Measurements from ENCODE around the gene LRP5.
"Not testable (repeated sequence)": the region's sequence is repeated elsewhere in the genome, so short reads cannot be mapped to it uniquely, and the experiment has no call there.

The LRP5 gene

DNA sequence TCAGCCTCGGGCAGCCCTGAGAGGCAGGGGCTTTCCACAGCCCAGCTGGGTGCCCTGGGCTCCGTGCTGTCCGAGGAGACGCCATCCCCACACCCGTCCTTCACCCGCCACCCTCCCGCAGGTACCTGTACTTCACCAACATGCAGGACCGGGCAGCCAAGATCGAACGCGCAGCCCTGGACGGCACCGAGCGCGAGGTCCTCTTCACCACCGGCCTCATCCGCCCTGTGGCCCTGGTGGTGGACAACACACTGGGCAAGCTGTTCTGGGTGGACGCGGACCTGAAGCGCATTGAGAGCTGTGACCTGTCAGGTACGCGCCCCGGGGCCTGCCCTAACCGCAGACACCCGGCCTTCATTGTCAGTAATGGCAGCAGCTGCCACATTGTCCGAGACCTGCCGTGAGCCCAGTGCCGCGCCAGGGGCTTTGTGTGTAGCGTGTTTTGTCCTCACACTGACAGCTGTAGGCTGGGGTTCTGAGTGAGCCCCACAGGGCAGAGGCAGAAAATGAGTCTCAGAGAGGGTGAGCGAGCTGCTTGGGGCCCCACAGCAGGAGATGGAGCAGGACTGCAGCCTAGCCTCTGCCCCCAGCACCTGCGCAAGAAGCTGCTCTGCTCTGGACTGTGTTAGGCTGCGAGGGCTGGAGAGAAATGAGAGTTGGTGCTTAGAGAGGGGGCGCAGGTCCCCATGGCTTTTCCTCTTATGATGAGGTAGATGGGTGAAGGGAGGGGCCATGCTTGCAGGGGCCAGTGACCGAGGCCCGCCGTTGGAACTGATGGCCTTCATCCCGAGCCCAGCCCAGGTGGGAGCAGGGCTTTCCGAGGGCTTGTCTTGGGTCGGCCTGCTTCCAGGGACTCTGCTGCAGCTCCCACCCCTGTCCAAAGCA lies 112.8 kb downstream of the LRP5 start:
- DNase-seq, result no peak

DNA sequence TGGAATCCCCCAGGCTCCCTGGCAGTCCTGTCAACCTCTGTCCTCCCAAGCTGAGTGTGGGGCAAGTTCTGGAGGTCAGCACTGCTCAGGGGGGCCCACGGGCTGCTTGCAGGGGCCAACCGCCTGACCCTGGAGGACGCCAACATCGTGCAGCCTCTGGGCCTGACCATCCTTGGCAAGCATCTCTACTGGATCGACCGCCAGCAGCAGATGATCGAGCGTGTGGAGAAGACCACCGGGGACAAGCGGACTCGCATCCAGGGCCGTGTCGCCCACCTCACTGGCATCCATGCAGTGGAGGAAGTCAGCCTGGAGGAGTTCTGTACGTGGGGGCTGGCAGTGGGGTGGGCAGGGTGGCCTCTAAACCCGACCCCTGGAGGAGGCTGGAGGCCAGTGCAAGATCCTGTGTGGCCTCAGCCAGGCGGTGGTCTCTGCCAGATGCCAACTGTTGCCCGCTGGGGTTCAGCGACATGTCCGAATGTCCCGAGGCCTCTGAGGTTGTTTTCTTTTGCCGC lies 113.5 kb downstream of the LRP5 start:
- no peak for DNase-seq

DNA sequence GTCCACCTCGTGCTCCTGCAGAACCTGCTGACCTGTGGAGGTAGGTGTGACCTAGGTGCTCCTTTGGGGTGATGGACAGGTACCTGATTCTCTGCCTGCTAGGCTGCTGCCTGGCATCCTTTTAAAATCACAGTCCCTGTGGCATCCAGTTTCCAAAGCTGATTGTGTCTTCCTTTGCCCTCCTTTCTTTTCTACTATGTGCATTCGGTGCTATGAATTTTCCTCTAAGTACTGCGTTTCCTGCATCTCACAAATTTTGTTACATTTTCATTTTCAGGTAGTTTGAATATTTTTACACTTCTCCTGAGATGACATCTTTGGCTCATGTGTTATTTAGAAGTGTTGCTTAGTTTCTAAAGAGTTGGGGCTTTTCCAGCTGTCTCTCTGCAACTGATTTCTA lies 117.3 kb downstream of the LRP5 start:
- no peak for DNase-seq

DNA sequence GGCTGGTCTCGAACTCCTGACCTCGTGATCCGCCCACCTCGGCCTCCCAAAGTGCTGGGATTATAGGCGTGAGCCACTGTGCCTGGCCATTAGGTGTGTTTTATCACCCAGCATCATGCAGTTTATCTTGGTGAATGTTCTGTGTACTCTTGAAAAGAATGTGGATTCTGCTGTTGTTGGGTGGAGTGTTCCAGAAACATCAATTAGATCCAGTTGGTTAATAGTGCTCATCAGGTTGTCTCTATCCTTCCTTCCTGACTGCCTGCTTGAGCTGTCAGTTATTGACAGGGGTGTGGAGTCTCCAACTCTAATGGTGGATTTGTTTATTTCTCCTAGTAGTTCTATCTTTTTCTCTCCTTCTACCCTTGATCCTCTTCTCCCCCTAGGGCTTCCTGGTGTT lies 118.0 kb downstream of the LRP5 start:
- DNase-seq, result no peak

DNA sequence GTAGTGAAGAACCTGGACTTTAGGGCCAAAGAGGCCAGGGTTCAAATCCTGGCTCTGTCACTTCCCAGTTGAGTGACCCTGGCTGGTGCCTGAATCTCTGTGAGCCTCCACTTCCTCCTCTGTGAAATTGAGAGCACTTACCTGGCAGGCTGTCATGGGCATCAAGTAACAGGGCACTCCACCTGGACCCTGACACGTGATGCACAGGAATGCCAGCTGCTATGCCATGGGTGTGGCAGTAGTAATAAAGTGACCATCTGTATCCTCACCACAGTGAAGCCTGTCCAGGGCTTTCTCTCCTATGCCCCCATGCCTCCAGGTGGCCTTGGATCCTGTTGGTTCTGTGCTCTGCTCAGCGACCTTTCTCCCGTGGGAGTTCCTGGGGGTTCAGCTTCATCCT lies 118.4 kb downstream of the LRP5 start:
- DNase-seq, result no peak

DNA sequence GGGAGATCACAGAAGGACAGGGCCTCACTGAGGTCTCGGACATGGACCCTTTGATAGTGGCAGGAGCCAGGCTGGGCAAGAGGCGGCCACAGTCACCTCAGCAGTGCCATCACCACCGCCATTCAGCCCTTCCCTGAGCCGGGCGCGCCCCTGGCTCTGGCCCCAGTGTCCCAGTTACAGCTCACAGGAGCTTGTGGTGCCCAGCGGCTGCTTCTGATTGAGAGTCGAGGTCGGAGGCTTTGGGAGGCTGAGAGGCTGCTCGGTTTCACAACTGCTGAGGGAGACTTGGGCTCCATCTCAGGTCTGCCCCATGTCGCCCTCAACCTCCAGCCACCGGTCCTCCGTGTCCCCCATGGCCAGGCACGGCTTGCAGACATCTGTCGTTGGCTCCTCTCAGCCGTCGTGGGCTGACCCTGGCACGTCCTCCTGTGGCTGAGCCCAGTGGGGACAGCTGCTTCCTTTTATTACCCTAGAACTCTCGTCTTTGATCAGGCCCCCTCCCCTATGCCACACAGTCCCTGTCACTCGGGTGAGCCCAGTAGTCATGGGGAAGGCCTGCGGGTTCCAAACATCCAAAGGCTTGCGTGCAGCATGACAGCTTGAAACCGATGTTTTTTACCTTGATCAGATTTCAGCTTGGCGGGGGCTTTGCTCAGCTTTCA lies 119.7 kb downstream of the LRP5 start:
- DNase-seq, result no peak

DNA sequence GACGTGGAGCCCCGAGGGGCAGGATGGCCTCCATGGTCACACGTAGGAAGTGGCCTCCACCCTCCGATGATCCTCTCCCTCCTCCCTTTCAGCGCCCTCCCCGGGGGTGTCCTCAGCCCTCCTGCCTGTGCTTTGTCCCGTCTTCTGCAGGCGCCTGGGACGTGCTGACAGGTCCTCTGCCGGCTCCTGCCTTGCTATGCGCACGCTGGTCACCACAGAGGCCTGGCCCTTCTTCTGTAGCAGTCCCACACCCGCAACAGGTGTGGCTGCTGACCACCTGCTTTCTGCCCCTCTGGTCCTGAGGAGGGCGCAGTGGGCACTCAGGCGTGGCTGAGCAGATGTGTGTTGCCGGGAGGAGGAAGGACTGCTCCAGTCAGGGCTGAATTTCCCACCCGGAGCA lies 120.5 kb downstream of the LRP5 start:
- no peak for DNase-seq

DNA sequence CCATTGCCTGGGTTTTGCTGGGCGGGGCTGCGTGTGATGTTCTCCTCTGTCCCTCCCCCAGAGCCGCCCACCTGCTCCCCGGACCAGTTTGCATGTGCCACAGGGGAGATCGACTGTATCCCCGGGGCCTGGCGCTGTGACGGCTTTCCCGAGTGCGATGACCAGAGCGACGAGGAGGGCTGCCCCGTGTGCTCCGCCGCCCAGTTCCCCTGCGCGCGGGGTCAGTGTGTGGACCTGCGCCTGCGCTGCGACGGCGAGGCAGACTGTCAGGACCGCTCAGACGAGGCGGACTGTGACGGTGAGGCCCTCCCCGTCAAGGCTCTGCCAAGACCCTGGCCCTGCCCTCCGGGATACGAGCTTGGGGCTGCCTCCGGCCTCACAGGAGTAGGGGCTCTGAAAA lies 121.2 kb downstream of the LRP5 start:
- no peak for DNase-seq

DNA sequence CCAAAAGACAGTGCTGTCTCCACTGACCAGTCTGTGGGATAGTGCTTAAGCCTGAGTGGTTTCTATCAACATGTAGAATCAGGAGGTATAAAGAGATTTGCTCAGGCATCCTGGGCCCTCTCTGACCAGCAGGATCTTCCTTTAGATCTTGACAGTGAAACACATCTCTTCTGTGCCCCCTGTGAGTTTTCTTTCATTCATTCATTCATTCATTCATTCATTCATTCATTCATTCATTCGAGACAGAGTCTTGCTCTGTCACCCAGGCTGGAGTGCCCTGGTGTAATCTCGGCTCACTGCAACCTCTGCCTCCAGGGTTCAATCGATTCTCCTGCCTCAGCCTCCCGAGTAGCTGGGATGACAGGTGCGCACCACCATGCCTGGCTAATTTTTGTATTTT lies 121.8 kb downstream of the LRP5 start:
- not testable (repeated sequence) for DNase-seq

DNA sequence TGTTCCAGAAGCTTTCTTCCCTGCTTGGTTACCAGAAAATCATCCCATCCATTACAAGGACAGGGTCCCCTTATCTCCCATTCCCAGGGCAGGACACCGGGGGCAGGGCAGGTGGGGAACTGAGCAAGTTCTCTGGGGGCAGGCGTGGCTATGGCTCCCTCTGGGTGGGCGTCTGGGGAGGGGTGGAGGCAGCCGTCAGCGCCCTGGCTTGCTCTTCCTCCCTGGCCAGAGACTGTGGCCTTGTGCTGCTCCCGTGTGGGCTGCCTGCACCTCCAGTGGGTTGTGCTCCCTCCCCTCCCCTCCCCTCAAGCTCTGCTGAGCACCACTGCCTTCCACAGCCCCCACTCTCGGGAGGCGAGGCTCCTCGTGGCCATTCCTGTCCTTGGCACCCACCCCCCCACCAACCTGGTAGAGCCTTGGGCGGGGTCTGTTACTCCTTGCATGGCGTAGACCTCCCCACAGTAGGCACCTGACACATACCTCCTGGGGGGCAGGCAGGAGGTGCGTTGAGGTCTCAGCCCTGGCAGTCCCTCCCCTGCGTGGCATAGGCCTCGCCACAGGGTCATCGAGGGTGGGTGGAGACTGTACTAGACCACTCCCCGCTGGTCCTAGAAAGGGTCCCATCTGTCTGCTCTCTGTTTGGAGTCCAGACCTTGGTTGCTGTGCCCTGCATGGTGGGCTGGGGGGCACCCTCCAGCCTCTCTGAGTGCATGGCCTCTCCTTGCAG lies 123.9 kb downstream of the LRP5 start:
- DNase-seq, result no peak

DNA sequence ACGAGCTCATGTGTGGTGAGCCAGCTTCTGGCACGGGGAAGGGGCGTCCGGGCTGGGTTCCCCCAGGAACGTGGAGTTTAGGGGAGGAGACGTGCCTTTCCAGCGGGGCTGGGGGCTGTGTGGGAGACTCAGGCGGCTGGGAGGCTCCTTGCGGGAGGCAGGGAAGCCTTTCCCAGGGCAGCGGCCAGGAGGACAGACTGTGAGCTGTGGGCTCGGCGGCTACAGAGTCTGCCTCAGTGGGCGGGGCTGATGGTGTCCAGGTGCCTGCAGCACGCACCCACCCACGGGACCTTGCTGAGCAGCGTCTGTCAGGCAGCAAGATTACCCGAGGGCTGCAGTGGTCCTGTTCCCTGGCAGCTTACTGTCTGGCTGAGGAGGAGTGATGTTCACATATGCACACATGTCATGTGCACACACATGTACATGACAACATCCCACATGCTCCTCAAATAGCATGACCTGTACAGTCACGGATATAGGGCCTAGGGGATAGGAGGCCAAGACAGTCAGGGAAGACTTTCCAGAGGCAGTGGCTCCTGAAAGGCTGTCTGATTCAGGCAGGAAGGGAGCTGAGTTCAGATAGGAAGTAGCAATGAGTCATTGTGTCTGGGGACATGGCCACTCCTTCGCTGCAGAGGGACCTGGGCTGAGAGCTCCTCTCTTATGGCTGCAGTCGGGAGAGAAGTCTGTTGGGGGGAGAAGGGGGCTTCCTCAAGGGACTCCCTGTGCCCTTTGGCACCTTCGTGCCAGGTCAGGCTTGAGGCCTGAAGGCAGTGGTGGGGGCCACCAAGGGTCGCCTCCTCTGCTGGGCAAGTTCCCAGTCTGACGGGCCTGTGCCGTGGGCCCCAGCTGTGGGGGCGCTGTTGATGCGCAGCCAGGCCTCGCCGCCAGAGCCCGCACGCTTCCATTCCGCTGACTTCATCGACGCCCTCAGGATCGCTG lies 124.9 kb downstream of the LRP5 start:
- no peak for DNase-seq

DNA sequence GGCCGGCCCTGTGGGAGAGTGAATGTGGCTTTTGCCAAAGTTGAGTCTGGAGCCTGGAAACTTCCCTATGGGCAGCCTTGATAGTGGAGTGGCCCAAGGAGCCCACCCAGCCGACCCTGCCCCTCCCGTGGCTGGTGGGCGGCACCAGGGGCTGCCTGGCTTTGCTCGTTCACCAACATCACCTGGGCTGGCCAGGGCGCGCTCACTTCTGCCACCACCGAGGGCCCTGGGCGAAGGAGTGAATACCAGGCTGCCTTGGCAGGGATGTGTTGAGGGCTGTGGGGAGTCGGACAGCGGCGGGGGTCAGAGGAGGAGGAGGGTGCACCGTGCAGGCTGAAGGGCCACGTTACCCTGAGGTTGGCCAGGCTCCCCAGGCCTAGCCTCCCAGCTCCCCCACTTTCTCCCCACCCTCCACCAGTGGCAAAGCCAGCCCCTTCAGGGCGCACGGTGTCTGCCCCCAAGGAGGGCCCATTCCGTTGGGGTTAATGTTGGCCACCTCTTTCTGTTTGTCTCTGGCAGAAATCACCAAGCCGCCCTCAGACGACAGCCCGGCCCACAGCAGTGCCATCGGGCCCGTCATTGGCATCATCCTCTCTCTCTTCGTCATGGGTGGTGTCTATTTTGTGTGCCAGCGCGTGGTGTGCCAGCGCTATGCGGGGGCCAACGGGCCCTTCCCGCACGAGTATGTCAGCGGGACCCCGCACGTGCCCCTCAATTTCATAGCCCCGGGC lies 125.7 kb downstream of the LRP5 start:
- DNase-seq, result no peak

DNA sequence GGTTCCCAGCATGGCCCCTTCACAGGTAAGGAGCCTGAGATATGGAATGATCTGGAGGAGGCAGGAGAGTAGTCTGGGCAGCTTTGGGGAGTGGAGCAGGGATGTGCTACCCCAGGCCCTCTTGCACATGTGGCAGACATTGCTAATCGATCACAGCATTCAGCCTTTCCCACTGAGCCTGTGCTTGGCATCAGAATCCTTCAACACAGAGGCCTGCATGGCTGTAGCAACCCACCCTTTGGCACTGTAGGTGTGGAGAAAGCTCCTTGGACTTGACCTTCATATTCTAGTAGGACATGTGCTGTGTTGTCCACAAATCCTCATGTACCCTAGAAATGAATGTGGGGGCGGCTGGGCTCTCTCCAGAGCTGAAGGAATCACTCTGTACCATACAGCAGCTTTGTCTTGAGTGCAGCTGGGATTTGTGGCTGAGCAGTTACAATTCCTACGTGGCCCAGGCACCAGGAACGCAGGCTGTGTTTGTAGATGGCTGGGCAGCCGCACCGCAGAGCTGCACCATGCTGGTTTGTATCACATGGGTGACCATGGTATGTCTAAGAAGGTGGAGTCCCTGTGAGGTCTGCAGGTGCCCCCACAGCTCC lies 126.4 kb downstream of the LRP5 start:
- no peak for DNase-seq

DNA sequence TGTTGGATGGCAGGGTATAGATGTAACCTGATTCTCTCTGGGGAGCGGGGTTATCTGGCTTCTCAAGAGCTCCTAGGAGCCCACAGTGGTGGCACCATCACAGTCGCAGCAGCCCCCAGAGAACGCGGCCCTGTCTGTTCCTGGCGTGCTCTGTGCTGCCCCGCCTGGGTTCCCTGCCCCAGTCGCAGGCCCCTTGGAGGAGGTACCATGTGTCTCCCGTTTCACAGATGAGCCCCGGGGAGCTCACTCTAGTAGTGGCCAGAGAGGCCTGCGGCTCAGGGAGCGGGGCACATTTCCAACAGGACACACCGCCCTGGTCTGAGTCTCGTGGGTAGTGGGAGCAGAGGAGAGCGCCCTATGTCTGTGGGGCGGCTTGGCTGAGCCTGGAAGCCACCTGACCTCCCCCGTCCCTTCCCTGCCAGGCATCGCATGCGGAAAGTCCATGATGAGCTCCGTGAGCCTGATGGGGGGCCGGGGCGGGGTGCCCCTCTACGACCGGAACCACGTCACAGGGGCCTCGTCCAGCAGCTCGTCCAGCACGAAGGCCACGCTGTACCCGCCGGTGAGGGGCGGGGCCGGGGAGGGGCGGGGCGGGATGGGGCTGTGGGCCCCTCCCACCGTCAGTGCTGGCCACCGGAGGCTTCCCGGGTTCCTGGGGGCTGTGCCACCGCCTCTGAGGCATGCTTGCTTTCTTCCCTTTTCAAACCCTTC lies 127.1 kb downstream of the LRP5 start:
- DNase-seq, result no peak

DNA sequence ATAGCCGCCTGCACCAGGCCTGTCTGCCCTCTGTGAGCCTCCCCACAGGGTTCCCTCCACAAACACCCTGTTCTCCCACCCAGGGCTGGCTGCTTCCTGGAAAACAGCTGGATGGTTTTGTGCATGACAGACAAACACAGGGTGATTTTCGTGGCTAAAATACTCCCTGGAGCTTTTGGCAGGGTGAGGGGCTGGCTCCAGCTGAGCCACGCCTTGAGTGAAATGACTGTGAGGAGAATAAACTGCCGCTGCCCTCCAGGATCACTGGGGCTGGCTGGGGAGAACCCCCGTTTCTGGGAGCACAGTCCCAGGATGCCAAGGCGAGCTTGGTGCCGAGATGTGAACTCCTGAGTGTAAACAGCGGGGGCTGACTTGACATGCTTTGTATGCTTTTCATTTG lies 127.8 kb downstream of the LRP5 start:
- no peak for DNase-seq

DNA sequence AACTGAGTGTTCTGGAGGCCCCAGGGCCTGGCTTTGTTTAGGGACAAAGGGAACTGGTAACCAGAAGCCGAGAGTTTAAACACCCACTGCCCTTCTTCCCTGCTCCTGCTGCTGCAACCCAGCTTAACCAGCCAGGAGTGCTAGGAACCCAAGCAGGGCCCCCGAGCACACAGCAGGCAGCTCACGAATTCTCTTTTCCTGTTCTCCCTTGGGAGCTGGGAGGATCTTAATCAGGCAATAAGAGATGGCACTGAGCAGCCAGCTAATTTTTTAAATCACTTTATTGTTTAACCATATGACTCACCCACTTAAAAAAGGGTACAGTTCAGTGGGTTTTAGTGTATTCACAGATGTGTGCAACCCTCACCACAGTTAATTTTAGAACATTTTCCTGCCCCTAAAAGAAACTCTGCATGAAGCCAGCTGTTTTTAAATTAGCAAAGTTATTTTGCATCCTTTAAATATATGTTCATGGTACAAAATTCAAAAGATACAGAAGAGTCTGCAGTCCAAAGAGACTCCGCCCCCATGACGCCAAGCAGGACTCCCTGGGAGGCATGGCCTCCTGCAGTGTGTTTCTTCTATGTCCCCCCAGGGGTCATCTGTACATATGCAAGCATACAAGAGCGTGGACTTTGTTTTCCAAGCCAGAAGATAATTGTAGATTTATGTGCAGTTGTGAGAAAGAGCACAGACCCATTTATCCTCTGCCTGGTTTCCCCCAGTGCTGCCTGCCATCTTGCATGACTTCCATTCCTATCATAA lies 129.3 kb downstream of the LRP5 start:
- no peak for DNase-seq

DNA sequence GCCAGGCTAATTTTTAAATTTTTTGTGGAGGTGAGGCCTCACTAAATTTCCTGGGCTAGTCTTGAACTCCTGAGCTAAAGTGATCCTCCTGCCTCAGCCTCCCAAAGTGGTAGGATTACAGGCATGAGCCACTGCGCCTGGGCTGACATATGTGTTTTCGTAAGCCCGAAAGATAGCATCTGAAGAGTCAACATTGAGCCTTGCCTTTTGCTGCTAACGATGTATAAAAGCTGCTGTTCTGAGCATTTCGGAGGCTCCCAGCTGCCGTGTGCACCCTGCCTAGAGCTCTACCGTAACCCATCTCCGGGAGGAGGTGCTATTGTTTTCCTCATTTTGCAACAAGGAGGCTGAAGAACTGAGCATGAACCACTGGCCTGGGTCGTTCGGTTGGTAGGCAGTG lies 130.0 kb downstream of the LRP5 start:
- no peak for DNase-seq

DNA sequence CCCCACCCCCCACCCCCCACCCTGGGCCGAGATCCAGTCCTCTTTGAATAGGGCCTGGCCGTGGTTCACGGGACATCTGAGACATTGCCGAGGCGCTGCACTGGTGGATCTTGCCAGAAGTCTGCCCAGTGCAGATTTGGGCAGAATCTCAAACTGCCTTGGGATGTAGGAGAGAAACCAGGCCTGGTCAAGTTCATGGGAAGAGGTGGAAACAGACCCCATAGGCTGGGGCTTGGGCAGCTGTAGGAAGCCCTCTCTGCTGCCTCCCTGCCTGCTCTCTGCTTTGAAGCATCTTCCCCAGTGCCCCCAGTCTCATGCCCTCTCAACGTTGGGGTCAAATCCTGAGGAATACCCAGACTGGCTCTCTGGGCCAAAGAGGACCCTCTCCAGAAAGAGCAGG lies 132.2 kb downstream of the LRP5 start:
- DNase-seq, result no peak

DNA sequence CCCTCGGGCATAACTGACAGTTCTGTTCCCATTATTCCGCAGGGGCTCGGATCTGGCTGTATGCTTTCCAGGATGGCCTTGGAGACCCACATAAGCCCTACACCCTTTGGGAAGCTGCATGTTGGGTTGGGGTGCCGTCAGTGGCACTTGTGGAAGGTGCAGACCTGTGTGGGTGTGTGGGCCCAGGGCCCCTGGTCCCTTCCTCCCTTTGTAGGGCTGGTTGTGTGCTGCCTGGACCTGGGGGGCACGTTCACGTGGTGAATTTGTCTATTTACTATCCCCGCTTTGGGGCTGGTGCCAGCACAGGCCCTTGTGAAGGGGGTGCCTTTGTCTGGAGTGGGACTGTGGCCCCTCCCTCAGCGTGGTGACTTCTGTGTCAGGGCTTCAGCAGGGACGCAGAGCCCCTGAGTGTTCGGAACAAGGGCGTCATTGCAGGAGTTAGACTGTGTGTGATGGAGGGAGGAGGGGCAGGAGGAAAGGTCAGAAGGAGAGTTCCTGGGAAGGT lies 133.2 kb downstream of the LRP5 start:
- DNase-seq, result no peak

Data from activated CD4-positive, alpha-beta T cell treated with anti-CD3 and anti-CD28 coated beads for 4 hours (primary cell).